Measurements from ENCODE around the gene MAN2A1. TPM values are rescaled to one million over a fixed set of nuclear protein-coding genes. Genes with fewer than 3 reads are reported as not detected.

Gene MAN2A1
- total RNA-seq, 2 donors from 2014 or later: 29.6 to 36.2 TPM

DNA sequence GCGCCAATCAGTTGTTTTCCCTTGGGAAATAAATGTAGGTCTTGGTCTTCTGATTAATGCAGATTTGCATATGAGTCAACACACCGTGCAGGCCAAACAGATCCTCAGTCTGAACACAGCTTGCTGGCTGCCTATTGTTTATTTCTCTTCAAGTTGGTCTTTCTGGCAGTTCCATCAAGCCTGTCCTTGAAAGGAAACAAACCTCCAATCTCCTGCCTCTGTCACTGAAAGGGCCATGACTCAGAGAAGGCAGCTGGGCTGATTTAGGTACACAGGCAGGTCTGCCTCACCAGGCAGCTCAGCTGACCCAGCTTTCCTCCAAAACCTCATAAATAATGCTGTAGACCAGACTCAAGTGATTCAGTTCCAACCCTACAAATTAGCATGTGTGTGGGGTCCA is 175.9 kb downstream of the MAN2A1 start:
- H3K4me3 ChIP-seq: no peak overlapping the region
- no peak overlapping the region for H3K27ac ChIP-seq
- H3K9me3 ChIP-seq: no peaks in the 10 kb centered on the region
- TF ChIP-seq POLR2AphosphoS5 (IDR thresholded peaks at IDR 0.05): no peak
- no peak for TF ChIP-seq CTCF (IDR thresholded peaks at IDR 0.05)
- no peak for TF ChIP-seq POLR2A (IDR thresholded peaks at IDR 0.05)
- intact Hi-C loops (cut with DNase I): no loop called here
- no peaks in the 10 kb centered on the region for H3K27me3 ChIP-seq (replicated peaks; ENCODE audit: insufficient read depth)
- no peaks in the 10 kb centered on the region for H3K36me3 ChIP-seq
- no peaks in the 10 kb centered on the region for H3K4me1 ChIP-seq (replicated peaks)
- DNase-seq (ENCODE audit: low spot score): no peak
- 58% methylated on average over 2 of the region's 2 CpGs for WGBS

- DNase-seq (ENCODE audit: low spot score): no peak
- WGBS: 57% methylated on average over 2 of the region's 2 CpGs
- Histone ChIP-seq H3K27me3 (replicated peaks; ENCODE audit: insufficient read depth) (no peaks in the 10 kb centered on the region), H3K27ac (no peak overlapping the region), H3K4me1 (replicated peaks) (no peaks in the 10 kb centered on the region), H3K9me3 (no peaks in the 10 kb centered on the region), H3K36me3 (no peaks in the 10 kb centered on the region), H3K4me3 (no peak overlapping the region)
- intact Hi-C loops (cut with DNase I): no loop called here
- TF ChIP-seq POLR2A (IDR thresholded peaks at IDR 0.05) (no peak), POLR2AphosphoS5 (IDR thresholded peaks at IDR 0.05) (no peak), CTCF (IDR thresholded peaks at IDR 0.05) (no peak)
These were observed 176.3 kb downstream of the MAN2A1 start for GRCh38 chr5:109866051-109866450.

GRCh38 chr5:109868737-109869136 is 179.0 kb downstream of the MAN2A1 start:
- TF ChIP-seq POLR2AphosphoS5 (IDR thresholded peaks at IDR 0.05) (no peak), POLR2A (IDR thresholded peaks at IDR 0.05) (no peak), CTCF (IDR thresholded peaks at IDR 0.05) (no peak)
- Histone ChIP-seq H3K27ac (no peak overlapping the region), H3K27me3 (replicated peaks; ENCODE audit: insufficient read depth) (no peaks in the 10 kb centered on the region), H3K9me3 (no peaks in the 10 kb centered on the region), H3K36me3 (no peaks in the 10 kb centered on the region), H3K4me1 (replicated peaks) (no peaks in the 10 kb centered on the region), H3K4me3 (no peak overlapping the region)
- no peak for DNase-seq (ENCODE audit: low spot score)
- intact Hi-C loops (cut with DNase I): no loop called here
- WGBS: 77% methylated on average over 2 of the region's 2 CpGs

GRCh38 chr5:109873687-109874086 is 184.0 kb downstream of the MAN2A1 start:
- Histone ChIP-seq H3K36me3 (no peaks in the 10 kb centered on the region), H3K4me1 (replicated peaks) (no peaks in the 10 kb centered on the region), H3K27ac (no peak overlapping the region), H3K9me3 (no peaks in the 10 kb centered on the region), H3K4me3 (no peak overlapping the region), H3K27me3 (replicated peaks; ENCODE audit: insufficient read depth) (no peaks in the 10 kb centered on the region)
- TF ChIP-seq POLR2A (IDR thresholded peaks at IDR 0.05): no peak
- no peak for TF ChIP-seq CTCF (IDR thresholded peaks at IDR 0.05)
- no peak for TF ChIP-seq POLR2AphosphoS5 (IDR thresholded peaks at IDR 0.05)
- intact Hi-C loops (cut with DNase I): no loop called here
- WGBS: 94% methylated on average over 4 of the region's 4 CpGs
- DNase-seq (ENCODE audit: low spot score): no peak

DNA sequence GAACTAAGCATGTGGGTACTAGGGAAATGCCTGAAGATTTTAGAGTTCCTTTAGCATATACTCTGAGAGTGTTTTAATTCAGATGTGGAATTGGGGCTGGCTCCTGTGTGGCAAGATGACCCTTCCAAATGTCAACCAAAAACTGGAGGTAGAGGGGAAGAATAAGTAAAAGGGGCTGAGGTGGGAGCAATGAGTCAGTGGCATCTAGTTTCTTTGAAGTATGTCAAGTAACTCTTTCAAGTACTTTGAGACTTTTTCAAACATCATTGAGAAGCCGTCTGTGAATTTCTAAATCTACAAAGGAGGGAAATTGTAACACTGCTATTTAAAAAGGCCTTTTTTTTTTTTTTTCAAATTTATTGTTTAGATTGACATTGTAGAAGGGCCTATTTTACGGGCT is 184.4 kb downstream of the MAN2A1 start:
- TF ChIP-seq POLR2AphosphoS5 (IDR thresholded peaks at IDR 0.05) (no peak), POLR2A (IDR thresholded peaks at IDR 0.05) (no peak), CTCF (IDR thresholded peaks at IDR 0.05) (no peak)
- no peak overlapping the region for H3K27ac ChIP-seq
- 69% methylated on average over 2 of the region's 2 CpGs for WGBS
- no peaks in the 10 kb centered on the region for H3K9me3 ChIP-seq
- H3K4me1 ChIP-seq (replicated peaks): no peaks in the 10 kb centered on the region
- DNase-seq (ENCODE audit: low spot score): no peak
- intact Hi-C loops (cut with DNase I): no loop called here
- no peaks in the 10 kb centered on the region for H3K27me3 ChIP-seq (replicated peaks; ENCODE audit: insufficient read depth)
- no peaks in the 10 kb centered on the region for H3K36me3 ChIP-seq
- no peak overlapping the region for H3K4me3 ChIP-seq
